Astrocyte (in vitro differentiated cells and primary cell): ENCODE results near the gene HIPK2. TPM values are rescaled to one million over a fixed set of nuclear protein-coding genes. Genes with fewer than 3 reads are reported as not detected.

Experiments
- DNase-seq: peaks from one replicate; pipeline ENCODE4 v3.0.0-alpha.2; 2010; ENCODE audit warnings: low read depth
- FAIRE-seq: peaks from 2 replicates; lab custom pipeline; 2011; peaks lifted over from hg19 to GRCh38; lab: Jason Lieb, UNC
- H2AFZ ChIP-seq: 2 replicates; pipeline ENCODE4 v1.6.0; 2012; ENCODE audit warnings: low read depth, low read length, inconsistent platforms
- H3K27ac ChIP-seq: 2 replicates; pipeline ENCODE4 v1.5.1; 2011; ENCODE audit warnings: low read depth, low read length, inconsistent platforms
- H3K27me3 ChIP-seq: 2 replicates; pipeline ENCODE4 v1.6.0; 2011; ENCODE audit warnings: low read length, inconsistent platforms; ENCODE audit not compliant: insufficient read depth
- H3K36me3 ChIP-seq: 2 replicates; pipeline ENCODE4 v1.5.1; 2011; ENCODE audit warnings: low read length, inconsistent platforms; ENCODE audit not compliant: insufficient read depth
- H3K4me1 ChIP-seq: 2 replicates; pipeline ENCODE4 v1.5.1; 2011; ENCODE audit warnings: low read length, inconsistent platforms; ENCODE audit not compliant: insufficient read depth
- H3K4me2 ChIP-seq: 2 replicates; pipeline ENCODE4 v1.6.0; 2012; ENCODE audit warnings: low read length, inconsistent platforms
- H3K4me3 ChIP-seq: 2 replicates; pipeline ENCODE4 v1.5.1; 2011; ENCODE audit warnings: low read depth, mild to moderate bottlenecking, low read length, inconsistent platforms; ENCODE audit not compliant: insufficient read depth
- H3K79me2 ChIP-seq: 2 replicates; pipeline ENCODE4 v1.6.0; 2012; ENCODE audit warnings: mild to moderate bottlenecking, low read length, inconsistent platforms; ENCODE audit not compliant: insufficient read depth
- H3K9ac ChIP-seq: 2 replicates; pipeline ENCODE4 v1.6.0; 2012; ENCODE audit warnings: mild to moderate bottlenecking, low read length, inconsistent platforms
- H3K9me3 ChIP-seq: 2 replicates; pipeline ENCODE4 v1.5.1; 2012; ENCODE audit warnings: low read depth, mild to moderate bottlenecking, low read length, inconsistent platforms; ENCODE audit not compliant: insufficient read depth
- H4K20me1 ChIP-seq: 2 replicates; pipeline ENCODE4 v1.6.0; 2012; ENCODE audit warnings: low read length, inconsistent platforms; ENCODE audit not compliant: insufficient read depth
- H3K27ac Mint-ChIP-seq: one replicate; pipeline ENCODE4 v1.8.0; 2021; ENCODE audit warnings: mild to moderate bottlenecking, mixed read lengths; ENCODE audit not compliant: unreplicated experiment
- H3K27me3 Mint-ChIP-seq: one replicate; pipeline ENCODE4 v1.8.0; 2021; ENCODE audit warnings: low read depth, mixed read lengths; ENCODE audit not compliant: unreplicated experiment
- H3K36me3 Mint-ChIP-seq: one replicate; pipeline ENCODE4 v1.8.0; 2021; ENCODE audit warnings: low read depth, mixed read lengths; ENCODE audit not compliant: unreplicated experiment
- H3K4me1 Mint-ChIP-seq: one replicate; pipeline ENCODE4 v1.8.0; 2021; ENCODE audit warnings: low read depth, mixed read lengths; ENCODE audit not compliant: unreplicated experiment
- H3K4me3 Mint-ChIP-seq: one replicate; pipeline ENCODE4 v1.8.0; 2021; ENCODE audit warnings: mild to moderate bottlenecking, moderate library complexity, mixed read lengths; ENCODE audit not compliant: unreplicated experiment
- H3K9me3 Mint-ChIP-seq: one replicate; pipeline ENCODE4 v1.8.0; 2021; ENCODE audit warnings: mild to moderate bottlenecking, mixed read lengths; ENCODE audit not compliant: unreplicated experiment
- CTCF ChIP-seq: IDR thresholded peaks from 2 replicates; pipeline ENCODE4 v1.5.1; 2011; ENCODE audit warnings: low read depth, mild to moderate bottlenecking, inconsistent platforms, low read length, moderate library complexity; ENCODE audit not compliant: insufficient read depth
- EZH2 ChIP-seq: IDR thresholded peaks from 2 replicates; pipeline ENCODE4 v1.6.1; 2012; ENCODE audit warnings: mild to moderate bottlenecking, low read length, inconsistent platforms; ENCODE audit not compliant: insufficient read depth
- total RNA-seq: library from RNA; stranded (reverse); gene quantifications from 2 replicates; pipeline ENCODE4 v1.2.1, GENCODE V29; 2021

Gene HIPK2
- total RNA-seq, 1 donor from 2014 or later: 35.8 TPM

- Histone ChIP-seq H3K27ac (no peak overlapping the region), H3K9ac (no peak overlapping the region), H2AFZ (no peak overlapping the region), H3K4me2 (no peak overlapping the region), H4K20me1 (peaks cover 6% of the 10 kb centered on the region), H3K4me1 (no peaks in the 10 kb centered on the region), H3K4me3 (no peak overlapping the region), H3K36me3 (peaks cover 62% of the 10 kb centered on the region), H3K9me3 (no peaks in the 10 kb centered on the region), H3K27me3 (no peaks in the 10 kb centered on the region), H3K79me2 (no peaks in the 10 kb centered on the region)
- H3K4me3 Mint-ChIP-seq: no peak overlapping the region
- H3K9me3 Mint-ChIP-seq: no peaks in the 10 kb centered on the region
- no peak for DNase-seq
- FAIRE-seq: no peak
- no peak overlapping the region for H3K27ac Mint-ChIP-seq
- H3K36me3 Mint-ChIP-seq: peaks cover 22% of the 10 kb centered on the region
- TF ChIP-seq EZH2 (no peak), CTCF (no peak)
- H3K4me1 Mint-ChIP-seq: peaks cover 7% of the 10 kb centered on the region
- H3K27me3 Mint-ChIP-seq: no peaks in the 10 kb centered on the region
Observed at GRCh38 chr7:139595806-139596205, 182.0 kb downstream of the HIPK2 start.

- Mint-ChIP-seq H3K4me1 (peaks cover 7% of the 10 kb centered on the region), H3K9me3 (no peaks in the 10 kb centered on the region), H3K4me3 (no peak overlapping the region), H3K27ac (no peak overlapping the region), H3K36me3 (peaks cover 22% of the 10 kb centered on the region), H3K27me3 (no peaks in the 10 kb centered on the region)
- no peak overlapping the region for H3K9ac ChIP-seq
- no peaks in the 10 kb centered on the region for H3K9me3 ChIP-seq
- no peaks in the 10 kb centered on the region for H3K4me1 ChIP-seq
- DNase-seq (peak; percentile 10), FAIRE-seq (no peak)
- peaks cover 57% of the 10 kb centered on the region for H3K36me3 ChIP-seq
- no peak overlapping the region for H2AFZ ChIP-seq
- no peaks in the 10 kb centered on the region for H3K79me2 ChIP-seq
- no peak overlapping the region for H3K27ac ChIP-seq
- TF ChIP-seq EZH2 (no peak), CTCF (no peak)
- no peak overlapping the region for H3K4me2 ChIP-seq
- no peaks in the 10 kb centered on the region for H3K27me3 ChIP-seq
- H3K4me3 ChIP-seq: no peak overlapping the region
- peaks cover 6% of the 10 kb centered on the region for H4K20me1 ChIP-seq
Observed at GRCh38 chr7:139594911-139595476, 182.8 kb downstream of the HIPK2 start.

GRCh38 chr7:139594090-139594489, 183.7 kb downstream of the HIPK2 start:
- Mint-ChIP-seq H3K4me3 (no peak overlapping the region), H3K27ac (no peak overlapping the region), H3K27me3 (no peaks in the 10 kb centered on the region), H3K36me3 (peaks cover 20% of the 10 kb centered on the region), H3K9me3 (no peaks in the 10 kb centered on the region), H3K4me1 (peaks cover 5% of the 10 kb centered on the region)
- FAIRE-seq: no peak
- Histone ChIP-seq H3K4me2 (no peak overlapping the region), H3K27me3 (no peaks in the 10 kb centered on the region), H2AFZ (no peak overlapping the region), H3K9me3 (no peaks in the 10 kb centered on the region), H3K4me1 (no peaks in the 10 kb centered on the region), H3K9ac (no peak overlapping the region), H3K79me2 (no peaks in the 10 kb centered on the region), H3K27ac (no peak overlapping the region), H3K36me3 (peaks cover 60% of the 10 kb centered on the region), H4K20me1 (peaks cover 6% of the 10 kb centered on the region), H3K4me3 (no peak overlapping the region)
- DNase-seq: no peak
- TF ChIP-seq CTCF: no peak
- TF ChIP-seq EZH2: no peak
